Astrocyte of the cerebellum (primary cell): ENCODE data around the gene TMCO4.

Experiments used
- DNase-seq: peaks from one replicate; pipeline ENCODE4 v3.0.0-alpha.2; 2011; ENCODE audit warnings: low read depth
- H3K4me3 ChIP-seq: 2 replicates; pipeline ENCODE4 v1.5.1; 2011; ENCODE audit warnings: mild to moderate bottlenecking, low read depth, low read length, moderate library complexity
- CTCF ChIP-seq: IDR thresholded peaks from 2 replicates; pipeline ENCODE4 v1.5.1; 2012; ENCODE audit warnings: low read length, low read depth, moderate library complexity, mild to moderate bottlenecking; ENCODE audit errors: missing control alignments
- in situ Hi-C: cut with HindIII; loops from 2 replicates; pipeline ENCODE4 v1.10.0; 2017; ENCODE audit warnings: low sequenced_read_pairs

TMCO4 gene

GRCh38 chr1:19771350-19771749 is 28.4 kb downstream of the TMCO4 start:
- in situ Hi-C loops: no loop called here
- no peak overlapping the region for H3K4me3 ChIP-seq
- no peak for DNase-seq
- TF ChIP-seq CTCF: no peak

GRCh38 chr1:19770436-19771190 is 29.1 kb downstream of the TMCO4 start:
- no peak for TF ChIP-seq CTCF
- in situ Hi-C loops: no loop called here
- no peak overlapping the region for H3K4me3 ChIP-seq
- no peak for DNase-seq

- TF ChIP-seq CTCF: no peak
- DNase-seq: no peak
- in situ Hi-C loops: no loop called here
- H3K4me3 ChIP-seq: no peak overlapping the region
Measured at GRCh38 chr1:19769211-19769932, 30.3 kb downstream of the TMCO4 start.

- no peak for DNase-seq
- TF ChIP-seq CTCF: no peak
- in situ Hi-C loops: no loop called here
- no peak overlapping the region for H3K4me3 ChIP-seq
Measured at GRCh38 chr1:19768353-19769210, 31.1 kb downstream of the TMCO4 start.

- peak; percentile 92 for DNase-seq
- in situ Hi-C loops: no loop called here
- peak overlapping the region; percentile 12 for H3K4me3 ChIP-seq
- no peak for TF ChIP-seq CTCF
Measured at GRCh38 chr1:19765623-19766022, 34.1 kb downstream of the TMCO4 start.

- in situ Hi-C loops: no loop called here
- peak; percentile 90 for DNase-seq
- TF ChIP-seq CTCF: no peak
Measured at GRCh38 chr1:19764848-19765247, 34.9 kb downstream of the TMCO4 start.

More at GRCh38 chr1:19764848-19765247, 34.9 kb downstream of the TMCO4 start:
- no peak overlapping the region for H3K4me3 ChIP-seq
